Lower leg skin (tissue), 3 donors: ENCODE measurements around the gene TTC7B.

Source experiments
- CTCF ChIP-seq, 3 donors: fragments of 450-650 bp; IDR thresholded peaks; one replicate each; pipeline ENCODE4 v1.5.1; 2016; ENCODE audit warnings: antibody characterized with exemption in 3 of 3, mild to moderate bottlenecking in 3 of 3, moderate library complexity in 2 of 3
- POLR2A ChIP-seq, 2 donors: fragments of 450-650 bp; IDR thresholded peaks; one replicate each; pipeline ENCODE4 v1.6.1; 2016 to 2017; ENCODE audit warnings: antibody characterized with exemption in 2 of 2, mild to moderate bottlenecking in 1 of 2, moderate library complexity in 1 of 2

- TF ChIP-seq CTCF (IDR thresholded peaks at IDR 0.05) (no peak), POLR2A (IDR thresholded peaks at IDR 0.05) (no peak)
Measured at GRCh38 chr14:90740946-90741681, 75.1 kb downstream of the TTC7B start.
